ENCODE results near the gene PSMD1.
"Not testable (repeated sequence)": the region's sequence is repeated elsewhere in the genome, so short reads cannot be mapped to it uniquely, and the experiment has no call there.

PSMD1 gene

DNA sequence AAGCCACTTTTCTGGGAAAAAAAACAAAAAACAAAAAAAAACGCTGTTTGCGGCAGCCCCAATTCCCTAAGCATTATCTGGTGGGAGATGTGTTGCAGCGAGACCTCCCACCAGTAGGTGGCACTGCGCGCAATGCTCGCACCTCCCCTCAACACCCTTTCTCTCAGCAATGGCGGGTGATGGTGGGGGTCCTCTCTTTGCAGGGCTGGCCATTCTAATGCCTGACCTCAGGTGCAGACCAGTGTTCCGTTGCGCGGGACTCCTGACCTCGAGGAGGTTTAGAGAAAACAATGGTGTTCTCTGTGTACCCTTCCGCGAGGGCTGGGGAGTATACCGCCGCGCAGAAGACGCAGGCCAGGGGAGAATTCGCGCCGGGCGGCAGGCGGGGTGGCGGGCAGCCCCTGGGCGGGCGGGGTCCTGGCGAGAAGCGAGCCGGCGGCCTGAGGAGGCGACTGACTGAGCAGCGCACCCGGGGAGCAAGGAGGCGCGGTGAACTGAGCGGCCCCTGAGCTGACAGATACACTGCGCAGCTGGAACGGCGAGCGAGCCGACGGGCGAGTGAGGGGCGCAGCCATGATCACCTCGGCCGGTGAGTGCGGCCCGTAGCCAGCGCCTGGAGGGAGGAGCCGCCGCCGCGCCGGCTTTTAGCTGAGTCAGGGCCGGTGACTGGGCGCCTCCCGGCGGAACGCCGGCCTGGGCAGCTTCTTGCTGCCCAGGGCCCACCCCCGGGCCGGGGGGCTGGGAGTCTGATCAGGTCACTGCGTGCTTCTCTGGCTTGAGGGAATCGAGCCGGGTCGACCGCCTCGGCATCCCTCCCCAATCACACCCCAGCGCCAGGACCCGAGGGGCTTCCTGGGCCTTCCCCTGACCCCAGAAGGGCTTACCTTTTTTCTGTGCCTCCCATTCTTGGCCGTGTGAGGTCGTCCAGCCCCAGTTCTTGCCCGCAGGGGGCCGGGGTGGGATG, at the start of gene PSMD1:
TSS of gene PSMD1 (plus strand) at position 415 of the 964 bp plus-strand sequence. CDS start at position 574, 159 bp downstream.
- DNase-seq, result peak; percentile 90

- DNase-seq, result no peak
Measured at GRCh38 chr2:231007286-231008098, 49.2 kb upstream of the PSMD1 start.

GRCh38 chr2:231008131-231008530, 48.5 kb upstream of the PSMD1 start:
- DNase-seq, result no peak

DNA sequence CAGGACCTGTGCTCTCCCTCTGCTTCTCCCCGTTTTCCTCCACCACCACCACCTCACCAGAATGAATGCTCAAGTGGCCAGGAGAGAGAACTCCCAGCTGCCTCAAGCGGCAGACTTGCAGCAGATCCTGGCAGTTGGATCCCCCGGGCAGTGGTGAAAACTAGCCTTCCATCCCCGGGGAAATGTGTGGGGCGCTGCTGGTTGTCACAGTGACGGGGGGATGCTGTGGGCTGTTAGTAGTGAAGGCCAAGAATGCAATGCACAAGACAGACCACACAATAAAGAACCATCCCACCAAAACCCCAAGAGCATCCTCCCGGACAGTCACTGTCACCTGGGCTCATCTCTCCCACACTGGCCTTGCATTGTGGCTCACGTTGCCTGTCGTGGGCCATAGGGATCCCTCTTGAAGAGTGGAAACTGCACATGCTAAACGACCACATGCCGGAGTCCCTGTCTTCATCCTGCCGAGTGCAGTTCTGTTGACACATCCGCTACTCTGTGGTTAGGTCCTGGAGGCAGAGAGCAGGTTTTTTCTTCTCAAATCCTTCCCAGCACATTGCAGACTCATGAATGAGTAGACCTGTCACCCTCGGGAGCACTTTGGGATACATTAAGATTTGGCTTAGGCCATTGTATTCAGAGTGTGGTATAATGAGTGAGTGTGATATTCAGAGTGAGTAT, 47.3 kb upstream of the PSMD1 start:
- DNase-seq, result no peak

GRCh38 chr2:231010201-231010730, 46.4 kb upstream of the PSMD1 start:
- DNase-seq, result no peak

DNA sequence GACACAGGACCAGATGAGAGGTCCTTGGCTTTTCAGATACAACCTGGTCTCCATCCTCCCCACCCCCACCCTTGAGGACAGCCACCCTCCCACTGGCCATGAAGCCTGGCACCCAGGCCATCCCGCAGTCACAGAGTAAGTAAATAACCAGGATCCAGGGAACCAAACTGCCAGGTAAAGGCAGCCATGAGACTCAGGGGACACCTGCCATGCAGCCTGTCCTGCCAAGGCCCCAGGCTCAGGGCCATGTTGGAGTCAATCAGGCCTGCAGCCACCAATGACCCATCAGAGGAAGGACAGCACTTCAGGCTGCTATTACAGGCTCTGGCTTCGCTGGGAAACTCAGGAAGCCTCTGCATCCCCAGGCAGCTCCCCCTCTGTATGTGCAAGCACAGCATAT, 45.1 kb upstream of the PSMD1 start:
- no peak for DNase-seq

GRCh38 chr2:231012463-231012862, 44.2 kb upstream of the PSMD1 start:
- DNase-seq, result no peak

- DNase-seq, result no peak
Measured at GRCh38 chr2:231013820-231014219, 42.8 kb upstream of the PSMD1 start.

DNA sequence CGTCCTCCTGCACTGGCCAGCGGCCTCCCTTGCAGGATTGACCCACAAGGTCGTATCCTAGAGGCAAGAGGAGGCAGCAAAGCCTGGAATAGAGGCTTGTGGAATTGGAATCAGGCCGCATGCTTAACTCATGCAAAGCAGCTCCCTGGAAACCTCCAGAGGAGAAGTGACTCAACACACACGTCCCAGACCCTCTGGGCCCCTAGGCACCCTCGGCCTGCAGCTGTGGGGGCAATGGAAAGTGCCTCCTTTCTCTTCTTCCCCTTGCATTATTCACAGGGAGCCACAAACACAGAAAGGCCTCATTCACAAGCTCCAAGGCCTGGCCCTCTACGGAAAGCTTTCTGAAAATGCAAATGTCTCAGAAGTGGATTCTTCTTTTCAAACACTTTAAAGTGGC, 41.2 kb upstream of the PSMD1 start:
- DNase-seq, result no peak

- no peak for DNase-seq
Measured at GRCh38 chr2:231015926-231016325, 40.7 kb upstream of the PSMD1 start.

DNA sequence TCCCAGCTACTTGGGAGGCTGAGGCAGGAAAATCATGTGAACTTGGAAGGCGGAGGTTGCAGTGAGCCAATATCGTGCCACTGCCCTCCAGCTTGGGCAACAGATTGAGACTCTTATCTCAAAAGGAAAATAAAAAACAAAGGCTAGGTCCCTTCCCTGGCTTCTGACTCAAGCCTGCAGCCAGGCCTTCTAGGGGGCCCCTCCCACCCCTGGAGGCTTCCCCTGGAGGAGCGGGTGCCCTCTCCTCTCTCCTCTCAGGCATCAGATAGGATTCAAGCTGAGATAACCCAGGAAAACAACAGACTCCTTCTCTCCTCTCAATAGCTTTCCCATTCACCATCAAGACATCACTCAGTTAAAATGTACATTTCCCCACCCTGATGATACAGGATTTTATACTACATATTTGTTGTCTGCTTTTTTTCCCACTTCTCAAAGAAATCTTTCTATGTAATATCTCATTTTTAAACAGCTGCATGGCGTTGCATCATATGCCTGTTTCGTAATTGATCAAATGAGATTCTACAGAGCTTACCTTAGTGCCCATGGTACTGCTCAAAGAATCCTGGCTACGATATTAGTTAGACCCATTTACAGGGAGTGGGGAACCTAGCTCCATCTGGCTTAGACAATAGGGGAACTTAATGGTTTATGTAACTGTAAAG, 40.0 kb upstream of the PSMD1 start:
- DNase-seq, result no peak

DNA sequence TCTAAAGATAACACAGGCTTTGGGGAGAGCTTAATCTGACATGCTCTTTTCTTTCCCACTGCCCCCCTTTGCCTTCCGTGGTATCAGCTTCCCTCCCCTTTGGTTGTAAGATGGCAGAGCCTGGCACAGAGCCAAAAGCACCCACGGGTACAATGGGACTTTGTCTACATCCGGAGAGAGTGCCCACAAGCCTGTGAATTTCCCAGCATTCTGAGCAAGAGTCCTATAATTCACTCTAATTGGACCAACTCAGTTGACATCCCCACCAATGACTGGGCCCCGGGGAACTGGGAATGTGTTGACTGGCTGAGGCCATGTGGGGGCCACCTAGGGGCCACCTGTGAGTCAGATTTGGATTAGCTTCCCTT, 39.5 kb upstream of the PSMD1 start:
- no peak for DNase-seq

GRCh38 chr2:231018184-231018583, 38.5 kb upstream of the PSMD1 start:
- DNase-seq, result no peak

DNA sequence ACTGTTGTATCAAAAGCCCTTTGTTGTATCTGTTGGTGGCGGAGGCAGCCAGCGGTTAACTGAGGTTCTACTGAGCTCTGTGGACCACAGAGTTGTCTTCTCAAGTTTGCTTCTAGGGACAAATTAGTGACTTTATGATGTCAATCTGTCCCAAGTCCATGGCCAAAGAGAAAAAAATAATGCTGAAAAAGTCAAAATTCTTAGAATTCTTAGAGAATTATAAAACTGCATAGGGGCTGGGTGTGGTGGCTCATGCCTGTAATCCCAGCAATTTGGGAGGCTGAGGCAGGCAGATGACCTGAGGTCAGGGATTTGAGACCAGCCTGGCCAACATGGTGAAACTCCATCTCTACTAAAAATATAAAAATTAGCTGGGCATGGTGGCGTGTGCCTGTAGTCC, 31.6 kb upstream of the PSMD1 start:
- not testable (repeated sequence) for DNase-seq

DNA sequence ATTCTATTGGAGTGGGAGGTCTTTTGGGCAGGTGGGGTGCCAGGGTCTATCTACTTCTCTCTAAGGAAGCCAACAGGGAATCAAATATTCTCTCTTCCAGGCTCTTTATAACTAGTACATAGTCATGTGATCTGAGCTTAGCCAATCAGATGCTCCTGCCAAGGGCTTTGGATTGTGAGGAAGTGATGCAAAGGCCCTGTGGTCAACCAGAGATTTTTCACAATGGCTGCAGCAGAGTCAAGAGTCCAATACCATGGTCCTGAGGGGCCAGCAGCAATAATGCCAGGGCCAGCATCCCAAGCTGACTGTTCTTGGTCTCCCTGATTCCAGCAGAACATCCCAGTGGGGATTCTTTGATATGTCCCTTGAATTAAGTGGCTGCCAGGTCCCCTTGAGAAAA, 27.8 kb upstream of the PSMD1 start:
- no peak for DNase-seq

- no peak for DNase-seq
Measured at GRCh38 chr2:231029563-231029962, 27.1 kb upstream of the PSMD1 start.

DNA sequence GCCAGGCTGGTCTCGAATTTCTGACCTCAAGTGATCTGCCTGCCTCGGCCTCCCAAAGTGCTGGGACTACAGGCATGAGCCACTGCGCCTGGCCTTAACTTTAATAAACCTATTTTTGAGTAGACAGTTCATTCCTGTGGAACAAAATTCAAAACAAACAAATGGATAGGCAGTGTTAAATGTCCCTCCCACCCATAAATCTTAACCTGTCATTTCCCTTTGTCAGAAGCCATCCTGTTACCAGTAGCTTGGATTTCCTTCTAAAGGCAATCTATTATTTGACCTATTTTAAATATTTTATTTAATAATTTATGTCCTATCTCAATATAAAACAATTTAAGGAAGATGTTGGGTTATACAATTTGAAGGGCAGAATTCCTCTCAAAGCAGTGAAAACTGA, 25.9 kb upstream of the PSMD1 start:
- DNase-seq, result no peak

DNA sequence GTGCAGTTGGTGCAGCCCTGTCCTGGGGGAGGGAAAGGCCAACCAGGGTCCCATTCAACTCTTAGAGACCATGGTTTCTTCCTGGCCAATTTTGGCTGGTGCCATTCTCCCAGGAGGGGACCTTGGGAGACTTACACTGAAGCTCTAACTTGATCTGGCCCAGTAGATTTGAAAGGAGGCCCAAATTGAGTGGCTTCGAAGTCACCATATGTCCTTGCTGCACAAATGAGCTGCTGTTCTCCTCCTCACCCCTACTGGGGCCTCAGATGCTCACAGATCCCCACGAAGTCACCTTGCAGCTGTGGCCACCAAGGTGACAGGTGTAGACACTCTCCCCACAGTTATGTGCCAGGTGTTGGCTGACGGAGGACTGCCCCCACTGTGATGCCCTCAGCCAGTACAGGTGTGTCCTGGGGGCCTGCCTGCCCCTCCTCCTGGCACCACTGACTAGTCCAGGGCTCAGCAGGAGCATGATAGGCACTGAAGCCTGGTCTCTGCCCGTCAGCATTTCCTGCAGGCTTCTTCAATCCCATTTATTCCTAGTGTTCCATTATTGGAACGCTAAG, 24.0 kb upstream of the PSMD1 start:
- DNase-seq, result no peak

GRCh38 chr2:231033147-231034132, 23.2 kb upstream of the PSMD1 start:
- DNase-seq, result no peak

DNA sequence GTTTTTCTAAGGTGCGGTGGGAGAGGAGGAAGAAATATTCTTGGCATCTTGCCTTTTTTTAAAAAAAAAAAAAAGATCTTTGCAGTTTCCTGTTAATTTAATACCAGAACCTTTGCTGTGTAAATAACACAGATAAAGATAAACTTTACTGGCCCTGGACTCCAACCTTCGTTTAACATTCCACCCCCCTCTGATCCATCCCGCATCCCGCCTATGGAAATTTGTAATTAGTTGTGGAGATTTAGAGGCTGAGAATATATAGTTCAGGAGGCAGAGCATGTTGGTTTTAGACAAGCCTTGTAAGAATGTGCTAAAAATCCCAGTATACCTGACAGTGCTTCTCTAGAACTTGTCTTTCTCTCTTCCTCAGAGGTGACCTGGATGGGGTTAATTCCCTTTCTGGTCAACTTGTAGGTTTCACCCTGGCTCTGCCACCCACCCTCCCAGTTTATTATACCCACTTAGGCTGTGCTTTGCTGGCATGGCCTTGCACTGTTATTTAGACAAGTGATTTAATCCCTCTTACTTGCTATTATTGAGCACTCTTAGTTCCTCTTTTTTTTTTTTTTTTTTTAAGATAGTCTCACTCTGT, 22.3 kb upstream of the PSMD1 start:
- DNase-seq, result no peak
